Activated naive CD8-positive, alpha-beta T cell treated with anti-CD3 and anti-CD28 coated beads, Interleukin-2, amount 10 ng/mL, durations not matched to agents 7 days and 5 days (primary cell): ENCODE results near the gene GPR142. TPM values are rescaled to one million over a fixed set of nuclear protein-coding genes. Genes with fewer than 3 reads are reported as not detected.
A peak's percentile ranks its signal among the peaks of the same experiment; 100 is the strongest.

Experiments
- ATAC-seq: fragments of 150-1000 bp; cut with Tn5 transposase; one replicate; pipeline ENCODE4 v1.10.0; 2021; ENCODE audit warnings: low read depth, moderate library complexity
- POLR2A ChIA-PET: fragments of 350-600 bp; sonication (Branson Sonifier 250); formaldehyde crosslinking; loops from one replicate; lab custom pipeline; 2021; ENCODE audit warnings: antibody characterized with exemption; lab: Charles Lee
- DNase-seq: peaks from one replicate; pipeline ENCODE4 v3.0.0; 2021
- H3K27ac Mint-ChIP-seq: one replicate; pipeline ENCODE4 v1.8.0; 2022; ENCODE audit warnings: mild to moderate bottlenecking, mixed read lengths
- H3K27me3 Mint-ChIP-seq: one replicate; pipeline ENCODE4 v1.8.0; 2022; ENCODE audit warnings: mild to moderate bottlenecking, moderate library complexity, mixed read lengths
- H3K36me3 Mint-ChIP-seq: one replicate; pipeline ENCODE4 v1.8.0; 2021; ENCODE audit warnings: mild to moderate bottlenecking, mixed read lengths
- H3K4me1 Mint-ChIP-seq: one replicate; pipeline ENCODE4 v1.8.0; 2021; ENCODE audit warnings: mixed read lengths
- H3K4me3 Mint-ChIP-seq: one replicate; pipeline ENCODE4 v1.8.0; 2022; ENCODE audit warnings: mild to moderate bottlenecking, moderate library complexity, mixed read lengths
- H3K9me3 Mint-ChIP-seq: one replicate; pipeline ENCODE4 v1.8.0; 2021; ENCODE audit warnings: mixed read lengths
- total RNA-seq, 2 experiments: library from RNA; stranded (reverse); gene quantifications; one replicate each; pipeline ENCODE4 v1.2.3, GENCODE V29; 2021

GPR142 gene
- total RNA-seq, 2 experiments from 2014 or later, result not detected

DNA sequence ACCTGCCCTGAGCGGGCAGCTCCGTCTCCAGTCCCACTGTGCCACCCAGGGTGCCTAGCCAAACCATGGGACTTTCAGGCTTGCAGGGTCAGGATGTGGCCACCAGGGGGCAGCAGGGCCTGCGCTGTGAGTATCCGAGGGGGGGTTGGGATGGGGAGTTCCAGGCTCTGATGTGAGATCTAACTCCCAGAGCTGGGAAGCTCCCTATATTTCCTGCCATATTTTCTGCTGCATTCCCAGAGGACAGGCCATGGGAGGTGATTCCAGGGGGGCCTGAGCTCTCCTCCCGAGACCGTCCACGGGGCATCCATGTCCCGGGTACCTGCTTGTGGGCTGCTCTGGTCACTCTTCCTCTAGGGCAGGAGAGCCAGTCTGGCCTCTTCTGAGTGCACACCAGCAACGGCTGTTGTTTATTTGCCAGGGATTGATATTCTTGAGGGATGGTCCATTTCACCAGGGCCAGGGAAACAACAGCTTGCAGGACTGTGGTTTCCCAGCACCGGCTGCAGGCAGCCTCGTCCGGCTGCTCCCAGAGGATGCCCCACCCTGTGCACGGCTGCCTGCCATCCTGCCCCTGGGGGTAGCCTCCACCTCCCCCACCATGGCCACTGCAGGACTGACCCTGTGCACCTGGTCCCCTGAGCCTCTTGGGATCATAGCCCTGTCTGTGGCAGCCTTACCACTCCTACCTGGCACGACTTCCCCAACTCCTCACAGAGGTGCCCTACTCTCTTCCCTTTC, 1.2 kb downstream of the GPR142 start:
- ATAC-seq (no peak), DNase-seq (peak; percentile 81)
- Mint-ChIP-seq H3K9me3 (no peaks in the 10 kb centered on the region), H3K4me3 (no peak overlapping the region), H3K36me3 (no peaks in the 10 kb centered on the region), H3K4me1 (peaks cover 6% of the 10 kb centered on the region), H3K27ac (peak overlapping the region; percentile 49), H3K27me3 (peaks cover 5% of the 10 kb centered on the region)
- POLR2A ChIA-PET, result interaction anchor here (0.7 to 0.9 kb wide), 2 partner anchors 157 to 164 kb away, joined by 3 read pairs; no protein-coding TSS in a partner anchor

- no peaks in the 10 kb centered on the region for H3K9me3 Mint-ChIP-seq
- peak; percentile 73 for ATAC-seq
- DNase-seq, result peak; percentile 50
- H3K36me3 Mint-ChIP-seq, result no peaks in the 10 kb centered on the region
- peaks cover 5% of the 10 kb centered on the region for H3K27me3 Mint-ChIP-seq
- POLR2A ChIA-PET, result interaction anchor here (0.7 kb wide), 1 partner anchor 157 kb away, joined by 3 read pairs; no protein-coding TSS in a partner anchor
- no peak overlapping the region for H3K27ac Mint-ChIP-seq
- peak overlapping the region; percentile 5 for H3K4me3 Mint-ChIP-seq
- peaks cover 6% of the 10 kb centered on the region for H3K4me1 Mint-ChIP-seq
Measured at GRCh38 chr17:74369221-74369620, 1.9 kb downstream of the GPR142 start.

DNA sequence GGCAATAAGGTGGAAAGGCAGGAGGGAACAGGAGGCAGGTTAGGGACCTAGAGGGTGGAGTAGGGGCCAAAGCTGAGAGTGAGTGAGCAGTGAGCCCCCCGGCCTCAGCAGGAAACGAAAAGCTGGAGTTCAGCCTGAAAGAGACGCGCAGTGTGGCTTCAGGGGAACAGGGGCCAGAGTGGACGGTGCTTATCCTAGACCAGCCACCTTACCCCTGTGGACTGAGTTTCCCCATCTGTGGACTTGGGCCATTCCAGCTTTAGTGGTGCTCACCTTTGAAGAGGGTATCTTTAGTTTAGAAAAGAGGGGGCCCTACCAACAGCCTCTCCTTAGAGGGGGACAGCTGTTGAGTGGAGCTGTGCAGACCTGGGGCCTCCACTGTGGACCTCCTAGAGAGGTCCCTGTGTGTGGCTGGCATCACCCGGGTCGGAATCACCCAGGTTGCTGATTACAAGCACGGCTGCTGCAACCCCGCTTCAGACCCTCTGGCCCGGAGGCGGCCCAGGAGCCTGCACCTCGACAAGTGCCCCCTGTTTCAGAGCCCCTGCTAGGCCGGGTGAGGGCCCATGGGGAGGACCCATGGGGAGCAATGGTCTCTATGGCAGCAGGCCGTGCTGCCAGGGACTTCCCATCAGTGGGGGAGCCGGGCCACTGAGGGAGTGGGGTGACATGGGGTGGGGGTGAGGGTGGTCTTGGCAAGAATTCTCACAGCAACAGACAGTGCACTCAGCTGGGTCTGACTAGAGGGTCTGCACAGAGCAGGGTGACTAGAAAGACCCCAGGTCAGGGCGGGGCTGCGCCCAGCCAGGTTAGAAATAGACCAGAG, 2.6 kb downstream of the GPR142 start:
- no peak overlapping the region for H3K4me3 Mint-ChIP-seq
- DNase-seq (no peak), ATAC-seq (no peak)
- no peak overlapping the region for H3K27ac Mint-ChIP-seq
- H3K9me3 Mint-ChIP-seq, result no peaks in the 10 kb centered on the region
- POLR2A ChIA-PET, result no interaction called here
- peaks cover 6% of the 10 kb centered on the region for H3K4me1 Mint-ChIP-seq
- peaks cover 5% of the 10 kb centered on the region for H3K27me3 Mint-ChIP-seq
- H3K36me3 Mint-ChIP-seq, result no peaks in the 10 kb centered on the region

- Mint-ChIP-seq H3K27ac (no peak overlapping the region), H3K4me3 (no peak overlapping the region), H3K4me1 (peaks cover 6% of the 10 kb centered on the region), H3K9me3 (no peaks in the 10 kb centered on the region), H3K27me3 (peaks cover 8% of the 10 kb centered on the region), H3K36me3 (no peaks in the 10 kb centered on the region)
- POLR2A ChIA-PET, result no interaction called here
- DNase-seq, result no peak
- ATAC-seq, result no peak
Measured at GRCh38 chr17:74371653-74372147, 4.4 kb downstream of the GPR142 start.

DNA sequence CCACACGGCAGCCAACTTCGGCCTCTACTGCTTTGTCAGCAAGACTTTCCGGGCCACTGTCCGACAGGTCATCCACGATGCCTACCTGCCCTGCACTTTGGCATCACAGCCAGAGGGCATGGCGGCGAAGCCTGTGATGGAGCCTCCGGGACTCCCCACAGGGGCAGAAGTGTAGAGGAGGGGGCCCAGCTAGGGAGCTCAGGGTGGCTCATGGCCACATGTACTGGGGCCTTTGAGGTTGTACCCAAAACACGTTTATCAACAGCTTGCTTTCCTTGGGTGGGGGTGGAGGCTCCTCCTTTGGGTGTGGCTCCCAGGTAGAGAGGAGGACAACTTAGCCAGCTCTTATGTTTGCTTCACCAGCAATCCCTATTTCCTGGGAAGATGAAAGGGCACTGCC, 5.1 kb downstream of the GPR142 start:
- no peaks in the 10 kb centered on the region for H3K9me3 Mint-ChIP-seq
- no peak overlapping the region for H3K27ac Mint-ChIP-seq
- DNase-seq (no peak), ATAC-seq (no peak)
- peaks cover 8% of the 10 kb centered on the region for H3K27me3 Mint-ChIP-seq
- no peaks in the 10 kb centered on the region for H3K36me3 Mint-ChIP-seq
- POLR2A ChIA-PET, result no interaction called here
- H3K4me1 Mint-ChIP-seq, result peaks cover 6% of the 10 kb centered on the region
- H3K4me3 Mint-ChIP-seq, result no peak overlapping the region

GRCh38 chr17:74373838-74374606, 6.7 kb downstream of the GPR142 start:
- H3K27me3 Mint-ChIP-seq, result peaks cover 9% of the 10 kb centered on the region
- POLR2A ChIA-PET, result no interaction called here
- peaks cover 5% of the 10 kb centered on the region for H3K4me1 Mint-ChIP-seq
- H3K27ac Mint-ChIP-seq, result no peak overlapping the region
- no peak for ATAC-seq
- no peaks in the 10 kb centered on the region for H3K36me3 Mint-ChIP-seq
- no peak for DNase-seq
- H3K4me3 Mint-ChIP-seq, result no peak overlapping the region
- H3K9me3 Mint-ChIP-seq, result no peaks in the 10 kb centered on the region

DNA sequence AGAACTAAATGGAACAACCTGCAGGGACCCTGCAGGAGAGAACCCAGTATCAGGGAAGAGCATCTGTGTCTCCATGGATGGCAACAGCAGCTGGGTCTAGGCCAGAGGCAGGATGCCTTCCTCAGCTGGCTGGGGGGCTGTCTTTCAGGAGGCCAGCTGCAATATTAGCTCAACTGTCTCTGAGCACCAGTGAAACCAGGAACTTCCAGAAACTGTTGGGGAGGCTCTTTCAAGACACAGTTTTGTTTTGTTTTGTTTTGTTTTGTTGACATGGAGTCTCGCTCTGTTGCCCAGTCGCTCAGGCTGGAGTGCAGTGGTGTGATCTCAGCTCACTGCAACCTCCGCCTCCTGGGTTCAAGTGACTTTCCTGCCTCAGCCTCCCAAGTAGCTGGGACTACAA, 7.6 kb downstream of the GPR142 start:
- Mint-ChIP-seq H3K4me1 (no peaks in the 10 kb centered on the region), H3K9me3 (no peaks in the 10 kb centered on the region), H3K36me3 (no peaks in the 10 kb centered on the region), H3K27me3 (peaks cover 6% of the 10 kb centered on the region), H3K27ac (no peak overlapping the region), H3K4me3 (no peak overlapping the region)
- ATAC-seq (no peak), DNase-seq (no peak)
- POLR2A ChIA-PET, result no interaction called here

- H3K4me3 Mint-ChIP-seq, result no peak overlapping the region
- ATAC-seq (peak; percentile 90), DNase-seq (peak; percentile 94)
- H3K27ac Mint-ChIP-seq, result no peak overlapping the region
- no peaks in the 10 kb centered on the region for H3K36me3 Mint-ChIP-seq
- peaks cover 11% of the 10 kb centered on the region for H3K27me3 Mint-ChIP-seq
- H3K4me1 Mint-ChIP-seq, result no peaks in the 10 kb centered on the region
- POLR2A ChIA-PET, result interaction anchor here (0.8 kb wide), 1 partner anchor 77 kb away, joined by 4 read pairs; no protein-coding TSS in a partner anchor
- H3K9me3 Mint-ChIP-seq, result no peaks in the 10 kb centered on the region
Measured at GRCh38 chr17:74379495-74380085, 12.3 kb downstream of the GPR142 start.

- no peaks in the 10 kb centered on the region for H3K4me1 Mint-ChIP-seq
- H3K27ac Mint-ChIP-seq, result no peak overlapping the region
- H3K9me3 Mint-ChIP-seq, result no peaks in the 10 kb centered on the region
- H3K36me3 Mint-ChIP-seq, result no peaks in the 10 kb centered on the region
- ATAC-seq (no peak), DNase-seq (no peak)
- H3K27me3 Mint-ChIP-seq, result peaks cover 12% of the 10 kb centered on the region
- POLR2A ChIA-PET, result no interaction called here
- H3K4me3 Mint-ChIP-seq, result no peak overlapping the region
Measured at GRCh38 chr17:74380086-74380958, 13.0 kb downstream of the GPR142 start.

- Mint-ChIP-seq H3K27me3 (peaks cover 13% of the 10 kb centered on the region), H3K9me3 (no peaks in the 10 kb centered on the region), H3K36me3 (no peaks in the 10 kb centered on the region), H3K27ac (no peak overlapping the region), H3K4me3 (no peak overlapping the region), H3K4me1 (no peaks in the 10 kb centered on the region)
- ATAC-seq (no peak), DNase-seq (no peak)
- POLR2A ChIA-PET, result no interaction called here
Measured at GRCh38 chr17:74380959-74381808, 13.9 kb downstream of the GPR142 start.

DNA sequence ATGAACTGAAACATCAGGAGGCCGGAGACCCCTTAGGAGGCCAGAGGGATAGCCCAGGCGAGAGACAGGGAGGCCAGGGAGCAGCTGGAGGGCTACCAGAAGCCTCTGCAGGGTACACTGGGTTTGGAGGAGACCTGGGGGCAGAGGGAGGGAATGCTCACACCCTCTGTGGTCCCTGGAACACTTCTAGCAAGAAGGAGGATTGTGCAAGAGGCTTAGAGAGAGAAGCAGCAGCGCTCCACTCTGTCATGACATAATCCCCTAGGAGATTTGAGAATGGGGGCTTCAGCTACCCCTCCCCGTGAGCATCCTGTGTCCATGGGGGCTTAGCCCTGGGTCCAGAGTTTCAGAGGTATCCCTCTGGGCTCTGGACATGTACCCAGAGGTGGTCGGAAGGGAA, 15.8 kb downstream of the GPR142 start:
- Mint-ChIP-seq H3K4me3 (no peak overlapping the region), H3K9me3 (no peaks in the 10 kb centered on the region), H3K27ac (no peak overlapping the region), H3K4me1 (no peaks in the 10 kb centered on the region), H3K36me3 (no peaks in the 10 kb centered on the region), H3K27me3 (peaks cover 9% of the 10 kb centered on the region)
- ATAC-seq (no peak), DNase-seq (no peak)
- POLR2A ChIA-PET, result no interaction called here
